SK-N-MC (cell line): Measurements from ENCODE around the gene CDSN.

ENCODE experiments used
- EZH2 ChIP-seq: fragments of 200-600 bp; sonication (generic); IDR thresholded peaks from one replicate; pipeline ENCODE4 v1.6.1; 2017; ENCODE audit warnings: antibody characterized with exemption
- FOXP2 ChIP-seq: optimal IDR thresholded peaks from 2 replicates; pipeline ENCODE3; 2011; ENCODE audit warnings: mild to moderate bottlenecking, moderate library complexity; ENCODE audit not compliant: insufficient read depth; ENCODE audit errors: extremely low read length, control extremely low read depth
- POLR2AphosphoS5 ChIP-seq: IDR thresholded peaks from 2 replicates; pipeline ENCODE4 v1.6.1; 2012; ENCODE audit warnings: mild to moderate bottlenecking, low read depth, low read length, borderline replicate concordance

GRCh38 chr6:31131595-31131994 lies 11.3 kb upstream of the CDSN start:
- TF ChIP-seq EZH2 (no peak), POLR2AphosphoS5 (no peak), FOXP2 (no peak)
